CD14-positive monocyte (primary cell): ENCODE results near the gene SLC39A6. TPM values are rescaled to one million over a fixed set of nuclear protein-coding genes. Genes with fewer than 3 reads are reported as not detected.
"Not testable (repeated sequence)": the region's sequence is repeated elsewhere in the genome, so short reads cannot be mapped to it uniquely, and the experiment has no call there.

ENCODE experiments used
- DNase-seq, 3 donors: peaks; one replicate each; pipeline ENCODE4 v3.0.0-alpha.2; 2011 to 2022
- H2AFZ ChIP-seq: 2 replicates; pipeline ENCODE4 v1.6.0; 2012; ENCODE audit warnings: mild to moderate bottlenecking, low read depth, low read length, inconsistent platforms; ENCODE audit not compliant: insufficient read depth, poor library complexity, severe bottlenecking
- H3K27ac ChIP-seq, 2 donors: 1 replicate in 1 of 2; 2 replicates in 1 of 2; pipeline ENCODE4 v1.5.1; 2012 to 2013; ENCODE audit warnings: low read length in 2 of 2, control low read depth in 1 of 2, inconsistent platforms in 1 of 2, low read depth in 1 of 2, mild to moderate bottlenecking in 1 of 2
- H3K27me3 ChIP-seq, 2 donors: one replicate each; pipeline versions ENCODE4 v1.6.0 to v1.6.1; 2011 to 2013; ENCODE audit warnings: low read length in 2 of 2; ENCODE audit not compliant: control insufficient read depth in 2 of 2, insufficient read depth in 2 of 2
- H3K36me3 ChIP-seq, 2 donors: replicated peaks in 1 of 2; 1 replicate in 1 of 2; 2 replicates in 1 of 2; pipeline versions ENCODE4 v1.5.1 to v1.6.1; 2012 to 2013; ENCODE audit warnings: low read length in 2 of 2, control low read depth in 1 of 2, inconsistent platforms in 1 of 2, mild to moderate bottlenecking in 1 of 2; ENCODE audit not compliant: insufficient read depth in 2 of 2, control insufficient read depth in 1 of 2
- H3K4me1 ChIP-seq, 2 donors: 1 replicate in 1 of 2; 2 replicates in 1 of 2; pipeline versions ENCODE4 v1.5.1 to v1.6.1; 2012 to 2013; ENCODE audit warnings: low read length in 2 of 2, control low read depth in 1 of 2, inconsistent platforms in 1 of 2, mild to moderate bottlenecking in 1 of 2, moderate library complexity in 1 of 2; ENCODE audit not compliant: insufficient read depth in 2 of 2, control insufficient read depth in 1 of 2
- H3K4me2 ChIP-seq: replicated peaks from 2 replicates; pipeline ENCODE3; 2012; ENCODE audit warnings: low read length, moderate library complexity, mild to moderate bottlenecking; ENCODE audit not compliant: poor library complexity, severe bottlenecking; ENCODE audit errors: extremely low read depth
- H3K4me3 ChIP-seq, 3 experiments: fragments of 200-600 bp in 1 of 3; sonication (generic) in 1 of 3; replicated peaks in 1 of 3; 1 replicate in 2 of 3; 2 replicates in 1 of 3; pipeline ENCODE4 v1.5.1; 2011 to 2013; ENCODE audit warnings: low read length in 3 of 3, mild to moderate bottlenecking in 3 of 3, control low read depth in 2 of 3, low read depth in 2 of 3, inconsistent platforms in 1 of 3, moderate library complexity in 1 of 3
- H3K79me2 ChIP-seq: 2 replicates; pipeline ENCODE4 v1.6.0; 2012; ENCODE audit warnings: mild to moderate bottlenecking, control low read depth, inconsistent platforms, low read length, moderate library complexity; ENCODE audit not compliant: insufficient read depth
- H3K9ac ChIP-seq: 2 replicates; pipeline ENCODE4 v1.6.0; 2017; ENCODE audit warnings: low read length, mild to moderate bottlenecking; ENCODE audit not compliant: insufficient read depth, poor library complexity, severe bottlenecking
- H3K9me3 ChIP-seq, 2 donors: replicated peaks in 1 of 2; 1 replicate in 1 of 2; 2 replicates in 1 of 2; pipeline versions ENCODE4 v1.5.1 to v1.6.1; 2012 to 2013; ENCODE audit warnings: low read length in 2 of 2, control low read depth in 1 of 2; ENCODE audit not compliant: control insufficient read depth in 1 of 2, insufficient read depth in 1 of 2
- H4K20me1 ChIP-seq: 2 replicates; pipeline ENCODE4 v1.6.0; 2012; ENCODE audit warnings: mild to moderate bottlenecking, low read length, control low read depth, moderate library complexity; ENCODE audit not compliant: insufficient read depth
- H3K27ac Mint-ChIP-seq, 7 donors: one replicate each; pipeline ENCODE4 v1.8.0; 2020; ENCODE audit warnings: mild to moderate bottlenecking in 7 of 7, mixed read lengths in 7 of 7, moderate library complexity in 6 of 7, inconsistent platforms in 2 of 7
- H3K27me3 Mint-ChIP-seq, 3 donors: one replicate each; pipeline ENCODE4 v1.8.0; 2021 to 2022; ENCODE audit warnings: low read depth in 3 of 3, mild to moderate bottlenecking in 3 of 3, mixed read lengths in 3 of 3, moderate library complexity in 3 of 3, inconsistent platforms in 1 of 3
- H3K36me3 Mint-ChIP-seq, 2 donors: one replicate each; pipeline ENCODE4 v1.8.0; 2020; ENCODE audit warnings: mixed read lengths in 2 of 2, inconsistent platforms in 1 of 2, mild to moderate bottlenecking in 1 of 2
- H3K4me1 Mint-ChIP-seq: one replicate; pipeline ENCODE4 v1.8.0; 2020; ENCODE audit warnings: mild to moderate bottlenecking, mixed read lengths
- H3K4me3 Mint-ChIP-seq, 2 donors: one replicate each; pipeline ENCODE4 v1.8.0; 2020; ENCODE audit warnings: mild to moderate bottlenecking in 2 of 2, mixed read lengths in 2 of 2, moderate library complexity in 1 of 2
- H3K9me3 Mint-ChIP-seq, 7 donors: one replicate each; pipeline ENCODE4 v1.8.0; 2020 to 2022; ENCODE audit warnings: mixed read lengths in 7 of 7, mild to moderate bottlenecking in 6 of 7, moderate library complexity in 6 of 7, inconsistent platforms in 2 of 7
- WGBS: methylation state at CpG from one replicate; pipeline ENCODE4 v1.1.5; 2013; ENCODE audit warnings: missing lambda C conversion rate; ENCODE audit not compliant: insufficient coverage; 5-methylcytosine and 5-hydroxymethylcytosine counted together
- intact Hi-C, 2 donors: fragments of 100-400 bp; cut with micrococcal nuclease; formaldehyde crosslinking; loops; one replicate each; pipeline versions ENCODE4 v1.15.0 to v1.15.1; 2023
- polyA plus RNA-seq, 3 donors: library from polyadenylated mRNA; depleted of rRNA in 1 of 3; unstranded in 2 of 3; stranded (reverse) in 1 of 3; fragments of 300-500 nt in 2 of 3; fragments of >200 nt in 1 of 3; fragmentation: Illumina TruSeq in 2 of 3; gene quantifications; 1 replicate in 2 of 3; 2 replicates in 1 of 3; pipeline ENCODE4 v1.2.3, GENCODE V29; 2012 to 2021
- TF ChIP-seq, protein P1 (sequence below): fragments of 200-600 bp; IDR thresholded peaks from one replicate; pipeline ENCODE4 v1.8.0; 2022; ENCODE audit warnings: antibody characterized with exemption, mild to moderate bottlenecking

The SLC39A6 gene
- polyA plus RNA-seq, 3 donors: 13.2 to 20.1 (median 16.8) TPM

- Histone ChIP-seq H3K79me2 (no peaks in the 10 kb centered on the region), H3K36me3 (no peaks in the 10 kb centered on the region), H3K9ac (no peak overlapping the region), H3K9me3 (peaks cover 6 to 12% of the 10 kb centered on the region in 2 donors), H3K4me2 (no peak overlapping the region), H3K27me3 (no peaks in the 10 kb centered on the region), H4K20me1 (no peaks in the 10 kb centered on the region), H2AFZ (no peak overlapping the region), H3K4me1 (no peaks in the 10 kb centered on the region), H3K4me3 (no peak overlapping the region), H3K27ac (no peak overlapping the region)
- Mint-ChIP-seq H3K4me1 (peaks cover 2% of the 10 kb centered on the region), H3K27me3 (peaks cover 0 to 6% (median 2%) of the 10 kb centered on the region in 3 donors), H3K36me3 (no peaks in the 10 kb centered on the region), H3K4me3 (no peak overlapping the region), H3K27ac (no peak overlapping the region), H3K9me3 (peaks cover 0 to 28% (median 23%) of the 10 kb centered on the region in 7 donors)
- intact Hi-C loops: no loop called here
- TF ChIP-seq, protein P1, sequence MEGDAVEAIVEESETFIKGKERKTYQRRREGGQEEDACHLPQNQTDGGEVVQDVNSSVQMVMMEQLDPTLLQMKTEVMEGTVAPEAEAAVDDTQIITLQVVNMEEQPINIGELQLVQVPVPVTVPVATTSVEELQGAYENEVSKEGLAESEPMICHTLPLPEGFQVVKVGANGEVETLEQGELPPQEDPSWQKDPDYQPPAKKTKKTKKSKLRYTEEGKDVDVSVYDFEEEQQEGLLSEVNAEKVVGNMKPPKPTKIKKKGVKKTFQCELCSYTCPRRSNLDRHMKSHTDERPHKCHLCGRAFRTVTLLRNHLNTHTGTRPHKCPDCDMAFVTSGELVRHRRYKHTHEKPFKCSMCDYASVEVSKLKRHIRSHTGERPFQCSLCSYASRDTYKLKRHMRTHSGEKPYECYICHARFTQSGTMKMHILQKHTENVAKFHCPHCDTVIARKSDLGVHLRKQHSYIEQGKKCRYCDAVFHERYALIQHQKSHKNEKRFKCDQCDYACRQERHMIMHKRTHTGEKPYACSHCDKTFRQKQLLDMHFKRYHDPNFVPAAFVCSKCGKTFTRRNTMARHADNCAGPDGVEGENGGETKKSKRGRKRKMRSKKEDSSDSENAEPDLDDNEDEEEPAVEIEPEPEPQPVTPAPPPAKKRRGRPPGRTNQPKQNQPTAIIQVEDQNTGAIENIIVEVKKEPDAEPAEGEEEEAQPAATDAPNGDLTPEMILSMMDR: no peak
- WGBS: no CpG with 5 or more reads among the region's 2 CpGs
- no peak for DNase-seq
Observed at GRCh38 chr18:36083729-36084128, 45.4 kb downstream of the SLC39A6 start.

GRCh38 chr18:36081118-36081517 lies 48.0 kb downstream of the SLC39A6 start:
- H3K27ac Mint-ChIP-seq, DNase-seq, H3K4me3 Mint-ChIP-seq, H3K4me3 ChIP-seq, H3K27me3 ChIP-seq, intact Hi-C loops, H3K9ac ChIP-seq, H4K20me1 ChIP-seq, H3K4me1 Mint-ChIP-seq, H3K4me1 ChIP-seq, H3K4me2 ChIP-seq, H3K79me2 ChIP-seq, H3K27ac ChIP-seq, H3K27me3 Mint-ChIP-seq, H3K36me3 ChIP-seq, H2AFZ ChIP-seq, H3K36me3 Mint-ChIP-seq: not testable (repeated sequence)
- WGBS: no CpG with 5 or more reads among the region's 2 CpGs
- H3K9me3 ChIP-seq: peaks cover 6 to 12% of the 10 kb centered on the region in 2 donors
- peaks cover 2 to 35% (median 24%) of the 10 kb centered on the region in 7 donors for H3K9me3 Mint-ChIP-seq
